Measurements from ENCODE around the gene CRIM1. TPM values are rescaled to one million over a fixed set of nuclear protein-coding genes. Genes with fewer than 3 reads are reported as not detected.

Gene CRIM1
- total RNA-seq, 1 donor from 2014 or later, result 246 TPM

- Mint-ChIP-seq H3K36me3 (ENCODE audit: low read depth, unreplicated experiment) (peaks cover 38% of the 10 kb centered on the region), H3K27me3 (ENCODE audit: unreplicated experiment) (peaks cover 2% of the 10 kb centered on the region), H3K4me1 (ENCODE audit: unreplicated experiment) (peaks cover 73% of the 10 kb centered on the region), H3K9me3 (ENCODE audit: unreplicated experiment) (no peaks in the 10 kb centered on the region), H3K27ac (ENCODE audit: unreplicated experiment) (peak overlapping the region; percentile 67), H3K4me3 (ENCODE audit: unreplicated experiment) (peak overlapping the region; percentile 8)
- DNase-seq (ENCODE audit: low spot score), result peak; percentile 68
- TF ChIP-seq, protein P1, sequence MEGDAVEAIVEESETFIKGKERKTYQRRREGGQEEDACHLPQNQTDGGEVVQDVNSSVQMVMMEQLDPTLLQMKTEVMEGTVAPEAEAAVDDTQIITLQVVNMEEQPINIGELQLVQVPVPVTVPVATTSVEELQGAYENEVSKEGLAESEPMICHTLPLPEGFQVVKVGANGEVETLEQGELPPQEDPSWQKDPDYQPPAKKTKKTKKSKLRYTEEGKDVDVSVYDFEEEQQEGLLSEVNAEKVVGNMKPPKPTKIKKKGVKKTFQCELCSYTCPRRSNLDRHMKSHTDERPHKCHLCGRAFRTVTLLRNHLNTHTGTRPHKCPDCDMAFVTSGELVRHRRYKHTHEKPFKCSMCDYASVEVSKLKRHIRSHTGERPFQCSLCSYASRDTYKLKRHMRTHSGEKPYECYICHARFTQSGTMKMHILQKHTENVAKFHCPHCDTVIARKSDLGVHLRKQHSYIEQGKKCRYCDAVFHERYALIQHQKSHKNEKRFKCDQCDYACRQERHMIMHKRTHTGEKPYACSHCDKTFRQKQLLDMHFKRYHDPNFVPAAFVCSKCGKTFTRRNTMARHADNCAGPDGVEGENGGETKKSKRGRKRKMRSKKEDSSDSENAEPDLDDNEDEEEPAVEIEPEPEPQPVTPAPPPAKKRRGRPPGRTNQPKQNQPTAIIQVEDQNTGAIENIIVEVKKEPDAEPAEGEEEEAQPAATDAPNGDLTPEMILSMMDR (IDR thresholded peaks at IDR 0.05; ENCODE audit: unreplicated experiment), result no peak
Measured at GRCh38 chr2:36380624-36381481, 25.3 kb downstream of the CRIM1 start.

- Mint-ChIP-seq H3K9me3 (ENCODE audit: unreplicated experiment) (no peaks in the 10 kb centered on the region), H3K4me3 (ENCODE audit: unreplicated experiment) (no peak overlapping the region), H3K27me3 (ENCODE audit: unreplicated experiment) (peaks cover 2% of the 10 kb centered on the region), H3K36me3 (ENCODE audit: low read depth, unreplicated experiment) (peaks cover 34% of the 10 kb centered on the region), H3K27ac (ENCODE audit: unreplicated experiment) (no peak overlapping the region), H3K4me1 (ENCODE audit: unreplicated experiment) (peaks cover 67% of the 10 kb centered on the region)
- no peak for DNase-seq (ENCODE audit: low spot score)
- TF ChIP-seq, protein P1 (IDR thresholded peaks at IDR 0.05; ENCODE audit: unreplicated experiment), result no peak
Measured at GRCh38 chr2:36381993-36382392, 26.4 kb downstream of the CRIM1 start.

DNA sequence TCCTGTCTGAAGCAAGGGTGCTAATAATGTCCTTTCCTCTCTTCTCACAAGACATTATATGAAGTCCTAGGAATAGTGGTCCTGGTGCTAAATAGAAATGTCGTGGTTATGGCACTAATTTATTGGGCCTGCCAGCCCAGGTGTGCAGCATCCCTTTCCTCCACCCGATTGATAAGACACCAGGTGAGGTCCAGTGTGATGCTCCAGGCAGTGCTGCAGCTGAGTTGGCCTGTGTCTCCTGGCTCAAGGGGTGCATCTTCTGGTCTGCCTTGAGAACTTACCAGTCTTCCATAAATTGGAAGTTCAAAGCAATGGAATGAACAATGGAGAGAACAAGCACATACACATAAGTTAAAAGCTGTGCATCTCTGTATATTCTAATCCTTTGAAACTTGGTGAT lies 26.9 kb downstream of the CRIM1 start:
- H3K4me1 Mint-ChIP-seq (ENCODE audit: unreplicated experiment), result peaks cover 62% of the 10 kb centered on the region
- TF ChIP-seq, protein P1 (IDR thresholded peaks at IDR 0.05; ENCODE audit: unreplicated experiment), result no peak

DNA sequence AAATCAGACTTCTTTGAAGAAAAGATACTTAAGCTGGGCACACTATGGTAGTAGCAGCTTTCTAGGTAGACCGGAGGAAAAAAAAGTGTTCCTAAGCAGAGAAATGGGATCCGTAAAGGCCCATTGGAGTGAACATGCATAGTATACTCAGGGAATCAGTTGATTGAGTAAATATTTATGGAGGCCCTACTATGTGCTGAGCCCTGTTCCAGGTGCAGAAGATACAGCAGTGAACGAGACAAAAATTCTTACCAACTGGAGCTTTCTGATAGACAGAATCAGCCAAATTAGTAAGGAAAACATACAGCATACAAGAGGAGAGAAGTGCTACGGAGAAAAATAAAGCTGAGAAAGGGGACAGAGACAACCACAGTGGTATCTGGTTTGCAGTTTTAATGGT lies 28.1 kb downstream of the CRIM1 start:
- TF ChIP-seq, protein P1 (IDR thresholded peaks at IDR 0.05; ENCODE audit: unreplicated experiment), result no peak
- no peak for DNase-seq (ENCODE audit: low spot score)
- H3K9me3 Mint-ChIP-seq (ENCODE audit: unreplicated experiment), result no peaks in the 10 kb centered on the region
- peaks cover 28% of the 10 kb centered on the region for H3K36me3 Mint-ChIP-seq (ENCODE audit: low read depth, unreplicated experiment)
- peaks cover 2% of the 10 kb centered on the region for H3K27me3 Mint-ChIP-seq (ENCODE audit: unreplicated experiment)
- no peak overlapping the region for H3K27ac Mint-ChIP-seq (ENCODE audit: unreplicated experiment)
- H3K4me3 Mint-ChIP-seq (ENCODE audit: unreplicated experiment), result no peak overlapping the region
- peaks cover 60% of the 10 kb centered on the region for H3K4me1 Mint-ChIP-seq (ENCODE audit: unreplicated experiment)

More for the DNA sequence above, 26.9 kb downstream of the CRIM1 start:
- Mint-ChIP-seq H3K4me3 (ENCODE audit: unreplicated experiment) (no peak overlapping the region), H3K27me3 (ENCODE audit: unreplicated experiment) (peaks cover 2% of the 10 kb centered on the region), H3K36me3 (ENCODE audit: low read depth, unreplicated experiment) (peaks cover 34% of the 10 kb centered on the region), H3K9me3 (ENCODE audit: unreplicated experiment) (no peaks in the 10 kb centered on the region), H3K27ac (ENCODE audit: unreplicated experiment) (no peak overlapping the region)
- no peak for DNase-seq (ENCODE audit: low spot score)

DNA sequence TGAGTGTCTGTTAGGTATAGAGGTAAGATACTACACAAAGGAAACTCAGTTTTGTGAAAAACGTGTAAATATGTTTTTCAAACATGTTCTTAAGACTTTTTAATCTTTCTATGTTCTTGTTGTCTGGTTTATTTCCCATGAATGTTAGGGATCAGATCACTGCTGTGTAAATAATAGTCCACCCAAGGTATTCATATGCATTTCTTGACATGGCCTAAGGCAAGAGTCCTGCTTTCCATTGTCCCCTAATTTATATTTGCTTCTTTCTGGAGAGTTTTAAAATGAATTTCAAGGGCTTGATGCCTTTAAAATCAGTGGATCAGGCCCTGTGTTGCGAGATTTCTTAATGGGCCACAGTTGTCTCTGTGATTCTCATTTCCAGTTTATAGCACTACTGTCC lies 28.9 kb downstream of the CRIM1 start:
- Mint-ChIP-seq H3K27me3 (ENCODE audit: unreplicated experiment) (peaks cover 2% of the 10 kb centered on the region), H3K4me1 (ENCODE audit: unreplicated experiment) (peaks cover 62% of the 10 kb centered on the region), H3K36me3 (ENCODE audit: low read depth, unreplicated experiment) (peaks cover 27% of the 10 kb centered on the region), H3K9me3 (ENCODE audit: unreplicated experiment) (no peaks in the 10 kb centered on the region), H3K27ac (ENCODE audit: unreplicated experiment) (no peak overlapping the region), H3K4me3 (ENCODE audit: unreplicated experiment) (no peak overlapping the region)
- no peak for DNase-seq (ENCODE audit: low spot score)
- TF ChIP-seq, protein P1 (IDR thresholded peaks at IDR 0.05; ENCODE audit: unreplicated experiment), result no peak
